CD14-positive monocyte (primary cell): Measurements from ENCODE around the gene TRABD2B. TPM values are rescaled to one million over a fixed set of nuclear protein-coding genes. Genes with fewer than 3 reads are reported as not detected.

ENCODE experiments used
- DNase-seq, 3 donors: peaks; one replicate each; pipeline ENCODE4 v3.0.0-alpha.2; 2011 to 2022
- H2AFZ ChIP-seq: 2 replicates; pipeline ENCODE4 v1.6.0; 2012; ENCODE audit warnings: mild to moderate bottlenecking, low read depth, low read length, inconsistent platforms; ENCODE audit not compliant: insufficient read depth, poor library complexity, severe bottlenecking
- H3K27ac ChIP-seq, 2 donors: 1 replicate in 1 of 2; 2 replicates in 1 of 2; pipeline ENCODE4 v1.5.1; 2012 to 2013; ENCODE audit warnings: low read length in 2 of 2, control low read depth in 1 of 2, inconsistent platforms in 1 of 2, low read depth in 1 of 2, mild to moderate bottlenecking in 1 of 2
- H3K27me3 ChIP-seq, 2 donors: one replicate each; pipeline versions ENCODE4 v1.6.0 to v1.6.1; 2011 to 2013; ENCODE audit warnings: low read length in 2 of 2; ENCODE audit not compliant: control insufficient read depth in 2 of 2, insufficient read depth in 2 of 2
- H3K36me3 ChIP-seq, 2 donors: replicated peaks in 1 of 2; 1 replicate in 1 of 2; 2 replicates in 1 of 2; pipeline versions ENCODE4 v1.5.1 to v1.6.1; 2012 to 2013; ENCODE audit warnings: low read length in 2 of 2, control low read depth in 1 of 2, inconsistent platforms in 1 of 2, mild to moderate bottlenecking in 1 of 2; ENCODE audit not compliant: insufficient read depth in 2 of 2, control insufficient read depth in 1 of 2
- H3K4me1 ChIP-seq, 2 donors: 1 replicate in 1 of 2; 2 replicates in 1 of 2; pipeline versions ENCODE4 v1.5.1 to v1.6.1; 2012 to 2013; ENCODE audit warnings: low read length in 2 of 2, control low read depth in 1 of 2, inconsistent platforms in 1 of 2, mild to moderate bottlenecking in 1 of 2, moderate library complexity in 1 of 2; ENCODE audit not compliant: insufficient read depth in 2 of 2, control insufficient read depth in 1 of 2
- H3K4me2 ChIP-seq: replicated peaks from 2 replicates; pipeline ENCODE3; 2012; ENCODE audit warnings: low read length, moderate library complexity, mild to moderate bottlenecking; ENCODE audit not compliant: poor library complexity, severe bottlenecking; ENCODE audit errors: extremely low read depth
- H3K4me3 ChIP-seq, 3 experiments: fragments of 200-600 bp in 1 of 3; sonication (generic) in 1 of 3; replicated peaks in 1 of 3; 1 replicate in 2 of 3; 2 replicates in 1 of 3; pipeline ENCODE4 v1.5.1; 2011 to 2013; ENCODE audit warnings: low read length in 3 of 3, mild to moderate bottlenecking in 3 of 3, control low read depth in 2 of 3, low read depth in 2 of 3, inconsistent platforms in 1 of 3, moderate library complexity in 1 of 3
- H3K79me2 ChIP-seq: 2 replicates; pipeline ENCODE4 v1.6.0; 2012; ENCODE audit warnings: mild to moderate bottlenecking, control low read depth, inconsistent platforms, low read length, moderate library complexity; ENCODE audit not compliant: insufficient read depth
- H3K9ac ChIP-seq: 2 replicates; pipeline ENCODE4 v1.6.0; 2017; ENCODE audit warnings: low read length, mild to moderate bottlenecking; ENCODE audit not compliant: insufficient read depth, poor library complexity, severe bottlenecking
- H3K9me3 ChIP-seq, 2 donors: replicated peaks in 1 of 2; 1 replicate in 1 of 2; 2 replicates in 1 of 2; pipeline versions ENCODE4 v1.5.1 to v1.6.1; 2012 to 2013; ENCODE audit warnings: low read length in 2 of 2, control low read depth in 1 of 2; ENCODE audit not compliant: control insufficient read depth in 1 of 2, insufficient read depth in 1 of 2
- H4K20me1 ChIP-seq: 2 replicates; pipeline ENCODE4 v1.6.0; 2012; ENCODE audit warnings: mild to moderate bottlenecking, low read length, control low read depth, moderate library complexity; ENCODE audit not compliant: insufficient read depth
- H3K27ac Mint-ChIP-seq, 7 donors: one replicate each; pipeline ENCODE4 v1.8.0; 2020; ENCODE audit warnings: mild to moderate bottlenecking in 7 of 7, mixed read lengths in 7 of 7, moderate library complexity in 6 of 7, inconsistent platforms in 2 of 7
- H3K27me3 Mint-ChIP-seq, 3 donors: one replicate each; pipeline ENCODE4 v1.8.0; 2021 to 2022; ENCODE audit warnings: low read depth in 3 of 3, mild to moderate bottlenecking in 3 of 3, mixed read lengths in 3 of 3, moderate library complexity in 3 of 3, inconsistent platforms in 1 of 3
- H3K36me3 Mint-ChIP-seq, 2 donors: one replicate each; pipeline ENCODE4 v1.8.0; 2020; ENCODE audit warnings: mixed read lengths in 2 of 2, inconsistent platforms in 1 of 2, mild to moderate bottlenecking in 1 of 2
- H3K4me1 Mint-ChIP-seq: one replicate; pipeline ENCODE4 v1.8.0; 2020; ENCODE audit warnings: mild to moderate bottlenecking, mixed read lengths
- H3K4me3 Mint-ChIP-seq, 2 donors: one replicate each; pipeline ENCODE4 v1.8.0; 2020; ENCODE audit warnings: mild to moderate bottlenecking in 2 of 2, mixed read lengths in 2 of 2, moderate library complexity in 1 of 2
- H3K9me3 Mint-ChIP-seq, 7 donors: one replicate each; pipeline ENCODE4 v1.8.0; 2020 to 2022; ENCODE audit warnings: mixed read lengths in 7 of 7, mild to moderate bottlenecking in 6 of 7, moderate library complexity in 6 of 7, inconsistent platforms in 2 of 7
- WGBS: methylation state at CpG from one replicate; pipeline ENCODE4 v1.1.5; 2013; ENCODE audit warnings: missing lambda C conversion rate; ENCODE audit not compliant: insufficient coverage; 5-methylcytosine and 5-hydroxymethylcytosine counted together
- intact Hi-C, 2 donors: fragments of 100-400 bp; cut with micrococcal nuclease; formaldehyde crosslinking; loops; one replicate each; pipeline versions ENCODE4 v1.15.0 to v1.15.1; 2023
- polyA plus RNA-seq, 3 donors: library from polyadenylated mRNA; depleted of rRNA in 1 of 3; unstranded in 2 of 3; stranded (reverse) in 1 of 3; fragments of 300-500 nt in 2 of 3; fragments of >200 nt in 1 of 3; fragmentation: Illumina TruSeq in 2 of 3; gene quantifications; 1 replicate in 2 of 3; 2 replicates in 1 of 3; pipeline ENCODE4 v1.2.3, GENCODE V29; 2012 to 2021
- TF ChIP-seq, protein P1 (sequence below): fragments of 200-600 bp; IDR thresholded peaks from one replicate; pipeline ENCODE4 v1.8.0; 2022; ENCODE audit warnings: antibody characterized with exemption, mild to moderate bottlenecking

Gene TRABD2B
- polyA plus RNA-seq, 3 donors, result not detected

DNA sequence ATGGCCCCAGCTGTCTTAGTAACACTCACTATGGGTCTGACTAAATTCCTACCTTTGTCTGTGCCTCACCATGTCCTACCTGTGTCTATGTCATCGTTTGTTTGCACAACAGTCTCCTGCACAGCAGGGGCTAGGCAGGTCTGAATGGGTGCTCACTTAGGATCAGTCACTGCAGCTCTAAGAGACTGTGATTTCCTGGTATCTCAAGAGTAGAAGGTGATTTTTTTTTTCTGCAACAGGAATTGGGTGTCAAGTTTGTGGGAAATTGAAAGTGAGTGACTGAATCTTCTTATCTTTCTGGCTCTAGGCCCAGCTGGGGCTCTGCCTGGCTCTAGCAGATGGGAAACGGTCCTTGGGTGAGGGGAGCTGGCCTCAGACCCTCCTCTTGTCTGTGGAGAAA lies 46.4 kb upstream of the TRABD2B start:
- Histone ChIP-seq H2AFZ (no peak overlapping the region), H3K9me3 (no peaks in the 10 kb centered on the region), H3K27ac (no peak overlapping the region), H3K79me2 (no peaks in the 10 kb centered on the region), H3K36me3 (no peaks in the 10 kb centered on the region), H3K4me1 (no peaks in the 10 kb centered on the region), H4K20me1 (no peaks in the 10 kb centered on the region), H3K27me3 (no peaks in the 10 kb centered on the region), H3K9ac (no peak overlapping the region), H3K4me2 (no peak overlapping the region), H3K4me3 (no peak overlapping the region)
- WGBS, result 79% methylated on average over 2 of the region's 2 CpGs
- intact Hi-C loops, result no loop called here
- Mint-ChIP-seq H3K4me3 (no peak overlapping the region), H3K9me3 (peaks cover 0 to 3% (median 0%) of the 10 kb centered on the region in 7 donors), H3K27ac (no peak overlapping the region), H3K36me3 (no peaks in the 10 kb centered on the region), H3K27me3 (peaks cover 4 to 10% (median 6%) of the 10 kb centered on the region in 3 donors), H3K4me1 (no peaks in the 10 kb centered on the region)
- TF ChIP-seq, protein P1, sequence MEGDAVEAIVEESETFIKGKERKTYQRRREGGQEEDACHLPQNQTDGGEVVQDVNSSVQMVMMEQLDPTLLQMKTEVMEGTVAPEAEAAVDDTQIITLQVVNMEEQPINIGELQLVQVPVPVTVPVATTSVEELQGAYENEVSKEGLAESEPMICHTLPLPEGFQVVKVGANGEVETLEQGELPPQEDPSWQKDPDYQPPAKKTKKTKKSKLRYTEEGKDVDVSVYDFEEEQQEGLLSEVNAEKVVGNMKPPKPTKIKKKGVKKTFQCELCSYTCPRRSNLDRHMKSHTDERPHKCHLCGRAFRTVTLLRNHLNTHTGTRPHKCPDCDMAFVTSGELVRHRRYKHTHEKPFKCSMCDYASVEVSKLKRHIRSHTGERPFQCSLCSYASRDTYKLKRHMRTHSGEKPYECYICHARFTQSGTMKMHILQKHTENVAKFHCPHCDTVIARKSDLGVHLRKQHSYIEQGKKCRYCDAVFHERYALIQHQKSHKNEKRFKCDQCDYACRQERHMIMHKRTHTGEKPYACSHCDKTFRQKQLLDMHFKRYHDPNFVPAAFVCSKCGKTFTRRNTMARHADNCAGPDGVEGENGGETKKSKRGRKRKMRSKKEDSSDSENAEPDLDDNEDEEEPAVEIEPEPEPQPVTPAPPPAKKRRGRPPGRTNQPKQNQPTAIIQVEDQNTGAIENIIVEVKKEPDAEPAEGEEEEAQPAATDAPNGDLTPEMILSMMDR, result no peak
- no peak for DNase-seq

DNA sequence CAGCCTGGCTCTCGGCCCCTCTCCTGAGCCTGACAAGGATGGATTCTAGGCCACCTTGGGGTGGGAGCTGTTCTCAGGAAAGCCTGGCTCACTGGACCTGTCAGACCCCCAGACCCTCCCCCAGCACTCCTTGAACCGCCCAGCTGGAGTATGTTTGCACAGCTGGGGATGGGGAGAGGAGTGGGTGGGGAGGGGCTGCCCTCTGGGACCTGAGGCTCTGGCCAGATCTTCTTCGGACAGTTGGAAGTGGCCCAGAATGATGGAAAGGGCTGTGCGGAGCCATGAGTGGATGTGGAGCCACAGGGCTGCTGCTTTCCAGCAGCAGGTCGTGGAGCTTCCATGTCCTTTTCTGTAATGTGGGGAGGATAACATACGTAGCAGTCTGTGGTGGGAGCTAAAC lies 43.0 kb upstream of the TRABD2B start:
- 77% methylated on average over 3 of the region's 6 CpGs for WGBS
- no peak for DNase-seq
- no peaks in the 10 kb centered on the region for H3K4me1 Mint-ChIP-seq
- no peaks in the 10 kb centered on the region for H3K9me3 ChIP-seq
- TF ChIP-seq, protein P1, result no peak
- H3K9me3 Mint-ChIP-seq, result peaks cover 0 to 5% (median 0%) of the 10 kb centered on the region in 7 donors
- H3K27me3 ChIP-seq, result no peaks in the 10 kb centered on the region
- no peaks in the 10 kb centered on the region for H3K36me3 Mint-ChIP-seq
- no peak overlapping the region for H3K4me2 ChIP-seq
- no peaks in the 10 kb centered on the region for H3K79me2 ChIP-seq
- no peak overlapping the region for H3K27ac Mint-ChIP-seq
- no peak overlapping the region for H3K9ac ChIP-seq
- no peak overlapping the region for H3K4me3 Mint-ChIP-seq
- no peak overlapping the region for H3K4me3 ChIP-seq
- no peaks in the 10 kb centered on the region for H3K4me1 ChIP-seq
- peaks cover 5 to 12% (median 11%) of the 10 kb centered on the region in 3 donors for H3K27me3 Mint-ChIP-seq
- H3K36me3 ChIP-seq, result no peaks in the 10 kb centered on the region
- no peak overlapping the region for H3K27ac ChIP-seq
- no peaks in the 10 kb centered on the region for H4K20me1 ChIP-seq
- intact Hi-C loops, result no loop called here
- H2AFZ ChIP-seq, result no peak overlapping the region
